Neural progenitor cell (in vitro differentiated cells): Measurements from ENCODE around the gene CADM1. TPM values are rescaled to one million over a fixed set of nuclear protein-coding genes. Genes with fewer than 3 reads are reported as not detected.

Experiments
- DNase-seq: peaks from one replicate; pipeline ENCODE4 v3.0.0-alpha.2; 2016; ENCODE audit warnings: low spot score
- H2AFZ ChIP-seq: fragments of 200-600 bp; sonication (generic); replicated peaks from 2 replicates; pipeline ENCODE4 v1.6.1; 2016; ENCODE audit warnings: antibody characterized with exemption
- H3F3A ChIP-seq: fragments of 200-600 bp; sonication (generic); 2 replicates; pipeline ENCODE4 v1.6.1; 2016; ENCODE audit warnings: antibody characterized with exemption, low read depth
- H3K27ac ChIP-seq: fragments of 200-600 bp; sonication (generic); 2 replicates; pipeline ENCODE4 v1.5.1; 2016; ENCODE audit warnings: mild to moderate bottlenecking
- H3K27me3 ChIP-seq: fragments of 200-600 bp; sonication (generic); 2 replicates; pipeline ENCODE4 v1.6.1; 2016; ENCODE audit warnings: mild to moderate bottlenecking, moderate library complexity
- H3K36me3 ChIP-seq: fragments of 200-600 bp; sonication (generic); 2 replicates; pipeline ENCODE4 v1.5.1; 2016
- H3K4me1 ChIP-seq: fragments of 200-600 bp; sonication (generic); 2 replicates; pipeline ENCODE4 v1.6.1; 2016; ENCODE audit warnings: mixed run types
- H3K4me2 ChIP-seq: fragments of 200-600 bp; sonication (generic); 2 replicates; pipeline ENCODE4 v1.6.1; 2016
- H3K4me3 ChIP-seq: fragments of 200-600 bp; sonication (generic); 2 replicates; pipeline ENCODE4 v1.5.1; 2016
- H3K79me2 ChIP-seq: fragments of 200-600 bp; sonication (generic); 2 replicates; pipeline ENCODE4 v1.6.1; 2016; ENCODE audit warnings: low read depth
- H3K9ac ChIP-seq: fragments of 200-600 bp; sonication (generic); 2 replicates; pipeline ENCODE4 v1.6.1; 2016
- H3K9me3 ChIP-seq: fragments of 200-600 bp; sonication (generic); 2 replicates; pipeline ENCODE4 v1.5.1; 2016; ENCODE audit warnings: low read depth
- H4K20me1 ChIP-seq: fragments of 200-600 bp; sonication (generic); 2 replicates; pipeline ENCODE4 v1.6.1; 2016; ENCODE audit warnings: low read depth
- H3K27ac Mint-ChIP-seq: 3 replicates; pipeline ENCODE4 v1.8.0; 2021; ENCODE audit warnings: mixed read lengths
- H3K27me3 Mint-ChIP-seq: 2 replicates; pipeline ENCODE4 v1.8.0; 2022; ENCODE audit warnings: low read depth, mild to moderate bottlenecking, inconsistent platforms, moderate library complexity, mixed read lengths; ENCODE audit not compliant: insufficient read depth
- H3K36me3 Mint-ChIP-seq: 3 replicates; pipeline ENCODE4 v1.8.0; 2021; ENCODE audit warnings: mixed read lengths
- H3K4me1 Mint-ChIP-seq: 3 replicates; pipeline ENCODE4 v1.8.0; 2021; ENCODE audit warnings: mixed read lengths
- H3K4me3 Mint-ChIP-seq: 3 replicates; pipeline ENCODE4 v1.8.0; 2021; ENCODE audit warnings: mild to moderate bottlenecking, moderate library complexity, mixed read lengths
- H3K9me3 Mint-ChIP-seq: 3 replicates; pipeline ENCODE4 v1.8.0; 2020; ENCODE audit warnings: mixed read lengths
- EZH2 ChIP-seq: fragments of 200-600 bp; sonication (generic); IDR thresholded peaks from 2 replicates; pipeline ENCODE4 v1.6.1; 2017; ENCODE audit warnings: antibody characterized with exemption, mild to moderate bottlenecking, moderate library complexity
- EZH2phosphoT487 ChIP-seq: fragments of 200-600 bp; sonication (generic); IDR thresholded peaks from 2 replicates; pipeline ENCODE4 v1.6.1; 2017; ENCODE audit warnings: antibody characterized with exemption
- total RNA-seq: library from RNA; depleted of rRNA; stranded (reverse); fragments of >200 nt; gene quantifications from 2 replicates; pipeline ENCODE4 v1.2.3, GENCODE V29; 2015; ENCODE audit warnings: low replicate concordance
- TF ChIP-seq, protein P1 (sequence below): fragments of 200-600 bp; sonication (generic); IDR thresholded peaks from 2 replicates; pipeline ENCODE4 v1.5.1; 2017; ENCODE audit warnings: antibody characterized with exemption, mild to moderate bottlenecking

CADM1 gene
- total RNA-seq, 1 donor from 2014 or later: 123 TPM

GRCh38 chr11:115454525-115454924 lies 49.7 kb downstream of the CADM1 start:
- peaks cover 13% of the 10 kb centered on the region for H3K4me1 ChIP-seq
- no peaks in the 10 kb centered on the region for H3K27me3 Mint-ChIP-seq
- H3K9me3 Mint-ChIP-seq: no peaks in the 10 kb centered on the region
- no peak overlapping the region for H3K4me2 ChIP-seq
- no peaks in the 10 kb centered on the region for H3F3A ChIP-seq
- no peaks in the 10 kb centered on the region for H3K9me3 ChIP-seq
- no peak overlapping the region for H3K4me3 Mint-ChIP-seq
- peaks cover 11% of the 10 kb centered on the region for H4K20me1 ChIP-seq
- no peak overlapping the region for H3K4me3 ChIP-seq
- no peaks in the 10 kb centered on the region for H3K36me3 ChIP-seq
- TF ChIP-seq EZH2phosphoT487: no peak
- TF ChIP-seq, protein P1, sequence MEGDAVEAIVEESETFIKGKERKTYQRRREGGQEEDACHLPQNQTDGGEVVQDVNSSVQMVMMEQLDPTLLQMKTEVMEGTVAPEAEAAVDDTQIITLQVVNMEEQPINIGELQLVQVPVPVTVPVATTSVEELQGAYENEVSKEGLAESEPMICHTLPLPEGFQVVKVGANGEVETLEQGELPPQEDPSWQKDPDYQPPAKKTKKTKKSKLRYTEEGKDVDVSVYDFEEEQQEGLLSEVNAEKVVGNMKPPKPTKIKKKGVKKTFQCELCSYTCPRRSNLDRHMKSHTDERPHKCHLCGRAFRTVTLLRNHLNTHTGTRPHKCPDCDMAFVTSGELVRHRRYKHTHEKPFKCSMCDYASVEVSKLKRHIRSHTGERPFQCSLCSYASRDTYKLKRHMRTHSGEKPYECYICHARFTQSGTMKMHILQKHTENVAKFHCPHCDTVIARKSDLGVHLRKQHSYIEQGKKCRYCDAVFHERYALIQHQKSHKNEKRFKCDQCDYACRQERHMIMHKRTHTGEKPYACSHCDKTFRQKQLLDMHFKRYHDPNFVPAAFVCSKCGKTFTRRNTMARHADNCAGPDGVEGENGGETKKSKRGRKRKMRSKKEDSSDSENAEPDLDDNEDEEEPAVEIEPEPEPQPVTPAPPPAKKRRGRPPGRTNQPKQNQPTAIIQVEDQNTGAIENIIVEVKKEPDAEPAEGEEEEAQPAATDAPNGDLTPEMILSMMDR: no peak
- no peak for TF ChIP-seq EZH2
- H3K27me3 ChIP-seq: no peaks in the 10 kb centered on the region
- H3K4me1 Mint-ChIP-seq: peaks cover 3% of the 10 kb centered on the region
- no peaks in the 10 kb centered on the region for H3K36me3 Mint-ChIP-seq
- H3K27ac Mint-ChIP-seq: no peak overlapping the region
- no peak overlapping the region for H2AFZ ChIP-seq
- H3K27ac ChIP-seq: no peak overlapping the region
- H3K9ac ChIP-seq: no peak overlapping the region
- peaks cover 44% of the 10 kb centered on the region for H3K79me2 ChIP-seq
- no peak for DNase-seq

DNA sequence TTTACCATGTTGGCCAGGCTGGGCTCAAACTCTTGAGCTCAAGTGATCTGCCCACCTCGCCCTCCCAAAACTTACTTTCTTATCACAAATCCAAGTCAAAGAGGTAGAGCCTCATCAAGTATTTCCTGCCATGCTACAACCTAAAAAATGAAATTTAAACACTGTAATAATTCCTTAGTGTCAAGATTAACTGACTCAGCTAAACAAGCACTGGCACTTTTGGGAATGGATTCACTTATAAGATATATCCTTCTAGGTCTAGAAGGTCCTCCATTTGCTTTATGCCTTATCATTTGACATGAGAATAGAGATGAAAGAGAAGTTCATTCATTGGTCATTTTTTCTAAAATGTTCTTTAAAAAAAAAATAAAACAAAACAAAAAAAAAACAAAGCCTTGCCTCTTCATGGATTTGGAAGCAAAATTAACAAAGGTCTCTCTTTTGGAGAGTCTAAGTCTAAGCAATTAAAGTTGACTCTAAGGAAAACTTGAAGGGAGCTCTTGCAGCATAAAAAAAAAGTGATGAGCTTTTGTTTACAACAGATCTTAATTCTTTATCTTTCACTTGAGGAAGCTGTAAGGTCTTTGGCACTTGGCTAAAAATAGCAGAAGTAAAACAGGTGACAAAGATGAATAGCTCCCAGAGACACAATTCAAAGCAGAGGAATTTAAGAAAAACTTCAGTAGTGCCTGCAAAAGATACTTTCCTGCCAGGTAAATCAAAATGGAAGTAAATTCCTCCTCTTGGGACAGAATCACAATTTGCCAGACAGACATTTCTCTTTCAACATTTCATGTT lies 50.3 kb downstream of the CADM1 start:
- TF ChIP-seq EZH2phosphoT487 (no peak), EZH2 (no peak)
- TF ChIP-seq, protein P1: no peak
- Histone ChIP-seq H3K79me2 (peaks cover 39% of the 10 kb centered on the region), H3K4me2 (no peak overlapping the region), H3K9me3 (no peaks in the 10 kb centered on the region), H3K36me3 (no peaks in the 10 kb centered on the region), H2AFZ (no peak overlapping the region), H4K20me1 (peaks cover 11% of the 10 kb centered on the region), H3K4me3 (no peak overlapping the region), H3K27me3 (no peaks in the 10 kb centered on the region), H3K27ac (no peak overlapping the region), H3K4me1 (peaks cover 13% of the 10 kb centered on the region), H3K9ac (no peak overlapping the region), H3F3A (no peaks in the 10 kb centered on the region)
- no peak for DNase-seq
- Mint-ChIP-seq H3K27ac (no peak overlapping the region), H3K36me3 (peaks cover 1% of the 10 kb centered on the region), H3K4me1 (peaks cover 3% of the 10 kb centered on the region), H3K4me3 (no peak overlapping the region), H3K9me3 (peaks cover 2% of the 10 kb centered on the region), H3K27me3 (no peaks in the 10 kb centered on the region)

DNA sequence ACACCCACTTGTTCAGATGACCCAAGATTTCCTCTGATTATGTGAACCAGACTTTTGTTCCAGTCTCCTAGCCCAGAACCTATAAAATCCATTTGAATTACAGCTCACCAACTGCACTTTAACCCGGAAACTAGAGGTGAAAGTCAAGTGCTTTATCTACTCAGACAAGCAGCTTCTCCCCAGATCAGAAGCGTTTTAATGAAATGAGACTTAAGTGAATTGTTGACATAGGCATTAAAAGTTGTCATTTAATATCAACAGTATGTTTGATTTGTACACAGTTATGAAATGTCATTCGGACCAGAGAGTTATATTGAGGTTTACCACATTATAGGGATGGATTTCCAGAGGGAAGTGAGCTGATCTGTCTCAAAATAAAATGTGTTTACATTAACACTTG lies 52.0 kb downstream of the CADM1 start:
- no peak for TF ChIP-seq EZH2phosphoT487
- TF ChIP-seq, protein P1: no peak
- TF ChIP-seq EZH2: no peak
- Mint-ChIP-seq H3K9me3 (peaks cover 12% of the 10 kb centered on the region), H3K27ac (no peak overlapping the region), H3K4me3 (no peak overlapping the region), H3K27me3 (no peaks in the 10 kb centered on the region), H3K36me3 (peaks cover 6% of the 10 kb centered on the region), H3K4me1 (peaks cover 3% of the 10 kb centered on the region)
- Histone ChIP-seq H3K4me2 (no peak overlapping the region), H3K36me3 (no peaks in the 10 kb centered on the region), H3K27me3 (no peaks in the 10 kb centered on the region), H3K4me1 (peaks cover 11% of the 10 kb centered on the region), H3K4me3 (no peak overlapping the region), H3K27ac (no peak overlapping the region), H3K79me2 (peaks cover 37% of the 10 kb centered on the region), H3F3A (no peaks in the 10 kb centered on the region), H3K9me3 (peaks cover 7% of the 10 kb centered on the region), H4K20me1 (peaks cover 3% of the 10 kb centered on the region), H3K9ac (no peak overlapping the region), H2AFZ (no peak overlapping the region)
- DNase-seq: no peak
